Left lung (tissue), 8 donors: Measurements from ENCODE around the gene HLA-DPA1. TPM values are rescaled to one million over a fixed set of nuclear protein-coding genes. Genes with fewer than 3 reads are reported as not detected.

Experiments
- polyA plus RNA-seq, 6 donors: library from polyadenylated mRNA; unstranded; fragments of 120-200 nt; gene quantifications; one replicate each; pipeline ENCODE4 v1.2.1, GENCODE V29; 2013; ENCODE audit not compliant: insufficient read length in 6 of 6
- total RNA-seq, 2 donors: library from RNA; stranded (reverse); fragmentation: NEBNext Ultra II Directional; extraction: Animal tissue kit (Norgen Biotek cat#: 25700); gene quantifications; one replicate each; pipeline ENCODE4 v1.2.1, GENCODE V29; 2021
- donor health status: DM: no; HTN: yes; CAD: no.
- donor health status: DM: no; HTN: no; CAD: no.

HLA-DPA1 gene
- total and polyA plus RNA-seq, 8 donors, result 14.9 to 476 (median 38.9) TPM

Other genes starting within 250 kb of the HLA-DPA1 start
- gene TAP2, start 234.9 kb downstream of the HLA-DPA1 start, total RNA-seq, result 10 to 100 TPM; 75.9 to 90.0 TPM
- 10 to 100 TPM; 14.3 to 24.7 (median 15.9) TPM for gene TAP2, start 234.9 kb downstream of the HLA-DPA1 start, polyA plus RNA-seq
- 100 to 1,000 TPM in 1 of 2 donors, 10 to 100 TPM in 1; 93.6 to 122 TPM for gene PSMB8, start 229.6 kb downstream of the HLA-DPA1 start, total RNA-seq
- gene PSMB8, start 229.6 kb downstream of the HLA-DPA1 start, polyA plus RNA-seq, result 10 to 100 TPM; 37.9 to 46.2 (median 41.4) TPM
- 10 to 100 TPM; 79.3 to 99.2 TPM for gene TAP1, start 219.9 kb downstream of the HLA-DPA1 start, total RNA-seq
- gene TAP1, start 219.9 kb downstream of the HLA-DPA1 start, polyA plus RNA-seq, result 10 to 100 TPM; 19.0 to 22.5 (median 20.1) TPM
- gene PSMB9, start 219.5 kb downstream of the HLA-DPA1 start, total RNA-seq, result 10 to 100 TPM; 50.0 to 67.9 TPM
- gene PSMB9, start 219.5 kb downstream of the HLA-DPA1 start, polyA plus RNA-seq, result 10 to 100 TPM; 12.9 to 17.9 (median 15.4) TPM
- gene HLA-DMB, start 132.6 kb downstream of the HLA-DPA1 start, total RNA-seq, result 10 to 100 TPM; 59.0 to 91.0 TPM
- 10 to 100 TPM in 3 of 6 donors, 1 to 10 TPM in 3; 7.4 to 12.0 (median 9.6) TPM for gene HLA-DMB, start 132.6 kb downstream of the HLA-DPA1 start, polyA plus RNA-seq
- gene HLA-DMA, start 120.6 kb downstream of the HLA-DPA1 start, total RNA-seq, result 100 to 1,000 TPM; 128 to 159 TPM
- gene HLA-DMA, start 120.6 kb downstream of the HLA-DPA1 start, polyA plus RNA-seq, result 10 to 100 TPM in 5 of 6 donors, 1 to 10 TPM in 1; 9.4 to 26.3 (median 17.1) TPM
- 100 to 1,000 TPM; 125 to 174 TPM for gene BRD2, start 105.1 kb downstream of the HLA-DPA1 start, total RNA-seq
- gene BRD2, start 105.1 kb downstream of the HLA-DPA1 start, polyA plus RNA-seq, result 100 to 1,000 TPM; 282 to 317 (median 302) TPM
- gene HLA-DOA, start 64.1 kb downstream of the HLA-DPA1 start, total RNA-seq, result 10 to 100 TPM; 15.3 to 20.6 TPM
- gene HLA-DOA, start 64.1 kb downstream of the HLA-DPA1 start, polyA plus RNA-seq, result 1 to 10 TPM; 1.8 to 3.3 (median 2.9) TPM
- 100 to 1,000 TPM; 206 to 326 TPM for gene HLA-DPB1, start 2.3 kb upstream of the HLA-DPA1 start, total RNA-seq
- gene HLA-DPB1, start 2.3 kb upstream of the HLA-DPA1 start, polyA plus RNA-seq, result 10 to 100 TPM; 15.2 to 30.3 (median 24.1) TPM
- gene COL11A2, start 118.8 kb upstream of the HLA-DPA1 start, total RNA-seq, result under 1 TPM; 0.45 to 0.87 TPM
- 1 to 10 TPM; 2.6 to 9.5 (median 4.1) TPM for gene COL11A2, start 118.8 kb upstream of the HLA-DPA1 start, polyA plus RNA-seq
- gene RXRB, start 127.0 kb upstream of the HLA-DPA1 start, total RNA-seq, result 10 to 100 TPM; 35.4 to 37.1 TPM
- 10 to 100 TPM; 55.1 to 76.2 (median 62.9) TPM for gene RXRB, start 127.0 kb upstream of the HLA-DPA1 start, polyA plus RNA-seq
- 100 to 1,000 TPM; 131 to 149 TPM for gene SLC39A7, start 127.2 kb upstream of the HLA-DPA1 start, total RNA-seq
- gene SLC39A7, start 127.2 kb upstream of the HLA-DPA1 start, polyA plus RNA-seq, result 100 to 1,000 TPM in 2 of 6 donors, 10 to 100 TPM in 4; 71.9 to 103 (median 98.8) TPM
- 10 to 100 TPM; 13.5 to 14.0 TPM for gene HSD17B8, start 131.0 kb upstream of the HLA-DPA1 start, total RNA-seq
- gene HSD17B8, start 131.0 kb upstream of the HLA-DPA1 start, polyA plus RNA-seq, result 10 to 100 TPM; 15.9 to 27.0 (median 22.4) TPM
- 10 to 100 TPM; 37.4 to 41.4 TPM for gene RING1, start 134.9 kb upstream of the HLA-DPA1 start, total RNA-seq
- gene RING1, start 134.9 kb upstream of the HLA-DPA1 start, polyA plus RNA-seq, result 10 to 100 TPM; 53.7 to 70.6 (median 59.9) TPM
- gene VPS52, start 198.2 kb upstream of the HLA-DPA1 start, total RNA-seq, result 10 to 100 TPM; 46.2 to 54.2 TPM
- 10 to 100 TPM; 75.7 to 92.5 (median 86.3) TPM for gene VPS52, start 198.2 kb upstream of the HLA-DPA1 start, polyA plus RNA-seq
- gene RPS18, start 198.4 kb upstream of the HLA-DPA1 start, total RNA-seq, result 1,000 to 10,000 TPM; 1,881 to 1,887 TPM
- gene RPS18, start 198.4 kb upstream of the HLA-DPA1 start, polyA plus RNA-seq, result 1,000 to 10,000 TPM; 3,694 to 4,273 (median 4,148) TPM
- gene B3GALT4, start 203.5 kb upstream of the HLA-DPA1 start, total RNA-seq, result 10 to 100 TPM; 12.7 to 12.9 TPM
- gene B3GALT4, start 203.5 kb upstream of the HLA-DPA1 start, polyA plus RNA-seq, result 1 to 10 TPM; 3.5 to 5.0 (median 4.1) TPM
- 10 to 100 TPM; 26.6 to 42.0 TPM for gene WDR46, start 215.6 kb upstream of the HLA-DPA1 start, total RNA-seq
- 10 to 100 TPM; 59.7 to 89.8 (median 65.8) TPM for gene WDR46, start 215.6 kb upstream of the HLA-DPA1 start, polyA plus RNA-seq
- 10 to 100 TPM; 37.7 to 43.0 TPM for gene PFDN6, start 216.0 kb upstream of the HLA-DPA1 start, total RNA-seq
- gene PFDN6, start 216.0 kb upstream of the HLA-DPA1 start, polyA plus RNA-seq, result 10 to 100 TPM; 50.4 to 55.3 (median 51.2) TPM
- 10 to 100 TPM; 83.3 to 94.6 TPM for gene RGL2, start 225.3 kb upstream of the HLA-DPA1 start, total RNA-seq
- 100 to 1,000 TPM; 133 to 157 (median 140) TPM for gene RGL2, start 225.3 kb upstream of the HLA-DPA1 start, polyA plus RNA-seq
- 100 to 1,000 TPM; 227 to 243 TPM for gene TAPBP, start 240.4 kb upstream of the HLA-DPA1 start, total RNA-seq
- gene TAPBP, start 240.4 kb upstream of the HLA-DPA1 start, polyA plus RNA-seq, result 10 to 100 TPM; 41.5 to 60.2 (median 45.1) TPM
- 10 to 100 TPM; 17.3 to 22.6 TPM for gene ZBTB22, start 244.1 kb upstream of the HLA-DPA1 start, total RNA-seq
- 10 to 100 TPM; 21.8 to 29.3 (median 25.5) TPM for gene ZBTB22, start 244.1 kb upstream of the HLA-DPA1 start, polyA plus RNA-seq
- 10 to 100 TPM; 33.6 to 42.0 TPM for gene DAXX, start 249.3 kb upstream of the HLA-DPA1 start, total RNA-seq
- 10 to 100 TPM; 44.8 to 62.5 (median 54.2) TPM for gene DAXX, start 249.3 kb upstream of the HLA-DPA1 start, polyA plus RNA-seq